ENCODE results near the gene SEZ6L. TPM values are rescaled to one million over a fixed set of nuclear protein-coding genes. Genes with fewer than 3 reads are reported as not detected.

The SEZ6L gene
- total and polyA plus RNA-seq, 10 of the 15 experiments (the other 5 are each of a cell fraction or from before 2014, with no cell fraction given) = not detected

DNA sequence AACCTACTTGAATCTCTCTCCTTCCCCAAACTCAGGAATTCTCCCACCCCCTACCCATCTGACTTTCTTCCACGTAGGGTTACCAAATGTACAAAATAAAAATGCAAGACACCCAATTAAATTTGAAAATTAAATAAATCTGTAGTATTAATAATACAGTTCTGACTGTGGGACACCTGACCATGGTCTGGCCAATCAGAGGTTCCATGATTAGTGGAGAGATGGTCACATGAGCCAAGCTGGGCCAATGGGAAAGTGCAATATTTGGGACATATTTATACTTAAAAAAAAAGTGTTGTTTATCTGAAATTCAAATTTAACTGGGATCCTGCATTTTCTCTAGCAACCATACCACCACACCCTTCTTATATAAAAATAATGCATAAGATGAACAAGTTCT lies 230.0 kb downstream of the SEZ6L start:
- intact Hi-C loops (cut with micrococcal nuclease; ENCODE audit: unreplicated experiment) (no loop called here), in situ Hi-C loops (cut with MboI) (no loop called here)
- Histone ChIP-seq H3K9ac (ENCODE audit: control insufficient read depth, insufficient read depth, low read length) (no peak overlapping the region), H3K79me2 (ENCODE audit: control insufficient read depth, insufficient read depth, low read length) (no peaks in the 10 kb centered on the region), H3K4me1 (ENCODE audit: control insufficient read depth, insufficient read depth, low read length) (no peaks in the 10 kb centered on the region), H4K20me1 (ENCODE audit: control insufficient read depth, insufficient read depth) (no peaks in the 10 kb centered on the region), H3K9me3 (replicated peaks; ENCODE audit: control insufficient read depth, insufficient read depth, low read length) (no peaks in the 10 kb centered on the region), H2AFZ (ENCODE audit: control insufficient read depth, low read depth, low read length) (no peak overlapping the region), H3K4me2 (ENCODE audit: control insufficient read depth, insufficient read depth) (no peak overlapping the region), H3K27me3 (replicated peaks in 1 of 2; ENCODE audit: control insufficient read depth in 2 of 2, insufficient read depth in 2 of 2, low read length in 1 of 2) (no peaks in the 10 kb centered on the region; a peak in 1 of 4 replicates), H3K27ac (ENCODE audit: control insufficient read depth, insufficient read depth) (no peak overlapping the region), H3K4me3 (no peak overlapping the region), H3K36me3 (ENCODE audit: control insufficient read depth in 2 of 2, insufficient read depth in 2 of 2, low read length in 1 of 2) (no peaks in the 10 kb centered on the region)
- BruUV-seq (replicated peaks) = no TSS peak
- ChIA-PET RAD21 (ENCODE audit: unreplicated experiment) (interaction anchor here (1.0 to 2.2 kb wide), 4 partner anchors 60 to 267 kb away, joined by 3 to 11 read pairs (median 4); no protein-coding TSS in a partner anchor), CTCF (interaction anchor here (0.9 to 10.2 kb wide), 3 partner anchors 35 to 245 kb away, joined by 3 to 111 read pairs (median 4); no protein-coding TSS in a partner anchor), SMC1A (ENCODE audit: uncharacterized antibody, unreplicated experiment) (interaction anchor here (0.5 to 8.5 kb wide), 2 partner anchors 62 to 529 kb away, joined by 3 to 73 read pairs; no protein-coding TSS in a partner anchor), POLR2A (no interaction called here)
- TF ChIP-seq RAD51 (IDR thresholded peaks at IDR 0.05) = peak; percentile 55; the same call in 1 of the 2 replicates
- TF ChIP-seq NFYB (IDR thresholded peaks at IDR 0.05; ENCODE audit: insufficient read depth, low read depth, low read length) = peak; percentile 51; the same call in 1 of the 2 replicates
- TF ChIP-seq CHD4 (IDR thresholded peaks at IDR 0.05) = no peak
- FAIRE-seq = no peak
- 0% methylated on average over 1 of the region's 1 CpG for WGBS (ENCODE audit: insufficient coverage, insufficient replicate concordance, low lambda C conversion rate, missing lambda C conversion rate)
- ATAC-seq = peak; percentile 50; the same call in 2 of the 3 replicates
- DNase-seq (ENCODE audit: low read depth, low spot score) = no peak

DNA sequence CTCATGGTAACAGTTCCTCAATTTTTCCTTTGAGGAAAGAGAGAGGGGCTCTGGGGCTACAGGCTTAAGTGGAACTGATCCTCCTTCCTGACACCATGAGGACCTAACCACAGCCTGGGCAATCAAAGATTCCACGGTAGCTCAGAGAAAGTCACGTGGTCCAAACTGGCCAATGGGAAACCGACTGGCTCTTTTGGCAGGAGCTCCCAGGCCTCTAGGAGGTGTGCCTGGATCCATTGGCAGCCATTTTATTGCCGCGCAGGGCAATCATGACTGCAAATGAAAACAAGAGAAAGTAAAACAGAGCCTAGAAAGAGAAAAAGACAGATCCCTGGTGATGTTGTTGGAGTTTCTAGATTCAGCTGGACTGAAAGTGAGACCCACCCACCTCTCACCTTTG lies 232.5 kb downstream of the SEZ6L start:
- Histone ChIP-seq H3K36me3 (ENCODE audit: control insufficient read depth in 2 of 2, insufficient read depth in 2 of 2, low read length in 1 of 2) (no peaks in the 10 kb centered on the region), H3K4me3 (no peak overlapping the region), H3K27me3 (replicated peaks in 1 of 2; ENCODE audit: control insufficient read depth in 2 of 2, insufficient read depth in 2 of 2, low read length in 1 of 2) (no peaks in the 10 kb centered on the region; a peak in 1 of 4 replicates), H4K20me1 (ENCODE audit: control insufficient read depth, insufficient read depth) (no peaks in the 10 kb centered on the region), H2AFZ (ENCODE audit: control insufficient read depth, low read depth, low read length) (no peak overlapping the region), H3K4me2 (ENCODE audit: control insufficient read depth, insufficient read depth) (no peak overlapping the region), H3K9ac (ENCODE audit: control insufficient read depth, insufficient read depth, low read length) (no peak overlapping the region), H3K79me2 (ENCODE audit: control insufficient read depth, insufficient read depth, low read length) (no peaks in the 10 kb centered on the region), H3K4me1 (ENCODE audit: control insufficient read depth, insufficient read depth, low read length) (no peaks in the 10 kb centered on the region; the same call in 1 of the 2 replicates), H3K27ac (ENCODE audit: control insufficient read depth, insufficient read depth) (no peak overlapping the region), H3K9me3 (replicated peaks; ENCODE audit: control insufficient read depth, insufficient read depth, low read length) (no peaks in the 10 kb centered on the region)
- POLR2A ChIA-PET = interaction anchor here (1.7 kb wide), 1 partner anchor 29 kb away, joined by 5 read pairs; no protein-coding TSS in a partner anchor
- ATAC-seq (no peak), DNase-seq (ENCODE audit: low read depth, low spot score) (no peak), FAIRE-seq (no peak)
- RAD21 ChIA-PET (ENCODE audit: unreplicated experiment) = interaction anchor here (0.6 to 1.2 kb wide), 2 partner anchors 29 to 175 kb away, joined by 3 read pairs; no protein-coding TSS in a partner anchor
- CTCF ChIA-PET = interaction anchor here (0.5 to 10.2 kb wide), 4 partner anchors 35 to 509 kb away, joined by 3 to 111 read pairs (median 6); no protein-coding TSS in a partner anchor
- in situ Hi-C loops (cut with MboI) (loop anchor here (5.0 kb wide), 1 partner anchor 61 kb away; no protein-coding TSS in a partner anchor), intact Hi-C loops (cut with micrococcal nuclease; ENCODE audit: unreplicated experiment) (no loop called here)
- TF ChIP-seq, protein P1, sequence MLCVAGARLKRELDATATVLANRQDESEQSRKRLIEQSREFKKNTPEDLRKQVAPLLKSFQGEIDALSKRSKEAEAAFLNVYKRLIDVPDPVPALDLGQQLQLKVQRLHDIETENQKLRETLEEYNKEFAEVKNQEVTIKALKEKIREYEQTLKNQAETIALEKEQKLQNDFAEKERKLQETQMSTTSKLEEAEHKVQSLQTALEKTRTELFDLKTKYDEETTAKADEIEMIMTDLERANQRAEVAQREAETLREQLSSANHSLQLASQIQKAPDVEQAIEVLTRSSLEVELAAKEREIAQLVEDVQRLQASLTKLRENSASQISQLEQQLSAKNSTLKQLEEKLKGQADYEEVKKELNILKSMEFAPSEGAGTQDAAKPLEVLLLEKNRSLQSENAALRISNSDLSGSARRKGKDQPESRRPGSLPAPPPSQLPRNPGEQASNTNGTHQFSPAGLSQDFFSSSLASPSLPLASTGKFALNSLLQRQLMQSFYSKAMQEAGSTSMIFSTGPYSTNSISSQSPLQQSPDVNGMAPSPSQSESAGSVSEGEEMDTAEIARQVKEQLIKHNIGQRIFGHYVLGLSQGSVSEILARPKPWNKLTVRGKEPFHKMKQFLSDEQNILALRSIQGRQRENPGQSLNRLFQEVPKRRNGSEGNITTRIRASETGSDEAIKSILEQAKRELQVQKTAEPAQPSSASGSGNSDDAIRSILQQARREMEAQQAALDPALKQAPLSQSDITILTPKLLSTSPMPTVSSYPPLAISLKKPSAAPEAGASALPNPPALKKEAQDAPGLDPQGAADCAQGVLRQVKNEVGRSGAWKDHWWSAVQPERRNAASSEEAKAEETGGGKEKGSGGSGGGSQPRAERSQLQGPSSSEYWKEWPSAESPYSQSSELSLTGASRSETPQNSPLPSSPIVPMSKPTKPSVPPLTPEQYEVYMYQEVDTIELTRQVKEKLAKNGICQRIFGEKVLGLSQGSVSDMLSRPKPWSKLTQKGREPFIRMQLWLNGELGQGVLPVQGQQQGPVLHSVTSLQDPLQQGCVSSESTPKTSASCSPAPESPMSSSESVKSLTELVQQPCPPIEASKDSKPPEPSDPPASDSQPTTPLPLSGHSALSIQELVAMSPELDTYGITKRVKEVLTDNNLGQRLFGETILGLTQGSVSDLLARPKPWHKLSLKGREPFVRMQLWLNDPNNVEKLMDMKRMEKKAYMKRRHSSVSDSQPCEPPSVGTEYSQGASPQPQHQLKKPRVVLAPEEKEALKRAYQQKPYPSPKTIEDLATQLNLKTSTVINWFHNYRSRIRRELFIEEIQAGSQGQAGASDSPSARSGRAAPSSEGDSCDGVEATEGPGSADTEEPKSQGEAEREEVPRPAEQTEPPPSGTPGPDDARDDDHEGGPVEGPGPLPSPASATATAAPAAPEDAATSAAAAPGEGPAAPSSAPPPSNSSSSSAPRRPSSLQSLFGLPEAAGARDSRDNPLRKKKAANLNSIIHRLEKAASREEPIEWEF (IDR thresholded peaks at IDR 0.05; ENCODE audit: insufficient replicate concordance, low read depth, low read length) = no peak
- no peak for TF ChIP-seq TCF7 (IDR thresholded peaks at IDR 0.05; ENCODE audit: borderline replicate concordance)
- TF ChIP-seq, protein P2, sequence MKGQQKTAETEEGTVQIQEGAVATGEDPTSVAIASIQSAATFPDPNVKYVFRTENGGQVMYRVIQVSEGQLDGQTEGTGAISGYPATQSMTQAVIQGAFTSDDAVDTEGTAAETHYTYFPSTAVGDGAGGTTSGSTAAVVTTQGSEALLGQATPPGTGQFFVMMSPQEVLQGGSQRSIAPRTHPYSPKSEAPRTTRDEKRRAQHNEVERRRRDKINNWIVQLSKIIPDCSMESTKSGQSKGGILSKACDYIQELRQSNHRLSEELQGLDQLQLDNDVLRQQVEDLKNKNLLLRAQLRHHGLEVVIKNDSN (IDR thresholded peaks at IDR 0.05; ENCODE audit: borderline replicate concordance, extremely low read length, insufficient read depth, low read depth, low read length) = peak; percentile 13
- no peak for TF ChIP-seq ASH2L (IDR thresholded peaks at IDR 0.05; ENCODE audit: borderline replicate concordance, low read depth)
- TF ChIP-seq CREB1 (IDR thresholded peaks at IDR 0.05; ENCODE audit: low read depth) = no peak
- no peak for TF ChIP-seq ZZZ3 (IDR thresholded peaks at IDR 0.05; ENCODE audit: control insufficient read depth, insufficient read length, low read depth)
- BruUV-seq (replicated peaks) = no TSS peak
- SMC1A ChIA-PET (ENCODE audit: uncharacterized antibody, unreplicated experiment) = interaction anchor here (0.7 to 8.5 kb wide), 5 partner anchors 28 to 80 kb away, joined by 3 to 73 read pairs (median 3); no protein-coding TSS in a partner anchor
- 55% methylated on average over 5 of the region's 5 CpGs for WGBS (ENCODE audit: insufficient coverage, insufficient replicate concordance, low lambda C conversion rate, missing lambda C conversion rate)
